Kidney (tissue), 14 donors: ENCODE results near the gene DACT2. TPM values are rescaled to one million over a fixed set of nuclear protein-coding genes. Genes with fewer than 3 reads are reported as not detected.

Source experiments
- DNase-seq, 5 donors: peaks; one replicate each; pipeline ENCODE4 v3.0.0-alpha.2; 2013 to 2020
- FAIRE-seq: peaks from 2 replicates; lab custom pipeline; 2012; peaks lifted over from hg19 to GRCh38; lab: Jason Lieb, UNC
- H3K27ac ChIP-seq, 2 donors: one replicate each; pipeline ENCODE4 v1.7.0; 2013; ENCODE audit warnings: low read depth in 2 of 2, low read length in 2 of 2, inconsistent platforms in 1 of 2
- H3K27me3 ChIP-seq: one replicate; pipeline ENCODE4 v1.7.1; 2013; ENCODE audit warnings: low read length, inconsistent platforms; ENCODE audit not compliant: control insufficient read depth, insufficient read depth
- H3K36me3 ChIP-seq, 3 donors: one replicate each; pipeline versions ENCODE4 v1.7.0 to v1.7.1; 2013; ENCODE audit warnings: low read length in 3 of 3, control low read depth in 1 of 3, inconsistent platforms in 1 of 3; ENCODE audit not compliant: insufficient read depth in 3 of 3, control insufficient read depth in 2 of 3
- H3K4me1 ChIP-seq, 3 donors: one replicate each; pipeline versions ENCODE4 v1.7.0 to v1.7.1; 2013; ENCODE audit warnings: low read length in 3 of 3, inconsistent platforms in 1 of 3, low read depth in 1 of 3; ENCODE audit not compliant: control insufficient read depth in 2 of 3, insufficient read depth in 2 of 3
- H3K4me3 ChIP-seq, 3 donors: one replicate each; pipeline versions ENCODE4 v1.7.0 to v1.8.1; 2013; ENCODE audit warnings: low read length in 3 of 3, control low read depth in 1 of 3, inconsistent platforms in 1 of 3
- H3K9ac ChIP-seq, 3 donors: one replicate each; pipeline versions ENCODE4 v1.7.0 to v1.7.1; 2013; ENCODE audit warnings: low read length in 3 of 3, control low read depth in 1 of 3, inconsistent platforms in 1 of 3
- H3K9me3 ChIP-seq, 3 donors: one replicate each; pipeline versions ENCODE4 v1.7.0 to v1.7.1; 2013; ENCODE audit warnings: low read length in 3 of 3, control low read depth in 1 of 3, inconsistent platforms in 1 of 3; ENCODE audit not compliant: control insufficient read depth in 2 of 3, insufficient read depth in 1 of 3
- CTCF ChIP-seq: IDR thresholded peaks from 3 replicates; pipeline ENCODE4 v1.5.1; 2012; ENCODE audit warnings: mild to moderate bottlenecking, moderate library complexity, borderline replicate concordance; ENCODE audit not compliant: insufficient read depth; ENCODE audit errors: extremely low read depth
- intact Hi-C: fragments of 100-400 bp; cut with DNase I; formaldehyde crosslinking; loops from one replicate; pipeline ENCODE4 v1.11.1; 2022
- polyA plus RNA-seq: library from polyadenylated mRNA; stranded (reverse); fragments of 350-450 nt; fragmentation: Illumina TruSeq; extraction: RNeasy Lipid Tissue Mini Kit (QIAGEN cat#74804); gene quantifications from one replicate; pipeline ENCODE4 v1.2.3, GENCODE V29; 2014; ENCODE audit warnings: low read depth, low replicate concordance; ENCODE audit not compliant: insufficient read depth
- total RNA-seq: library from RNA; stranded (reverse); fragmentation: NEBNext Ultra II Directional; extraction: Animal tissue kit (Norgen Biotek cat#: 25700); gene quantifications from one replicate; pipeline ENCODE4 v1.2.1, GENCODE V29; 2021
- donor health status: control.
- donor health status: control.
- donor health status: control.
- donor health status: control.
- donor health status: control.
- donor health status: DM: yes; HTN: yes; CAD: no.
- donor health status: Normal renal cell carcinoma (clear cell type).

Gene DACT2
- total and polyA plus RNA-seq, 2 donors from 2014 or later = 4.8 to 5.0 TPM

- intact Hi-C loops = no loop called here
Measured at GRCh38 chr6:168258795-168259194, 60.8 kb downstream of the DACT2 start.

GRCh38 chr6:168256940-168257339, 62.6 kb downstream of the DACT2 start:
- H3K27me3 ChIP-seq = no peaks in the 10 kb centered on the region
- no peak overlapping the region for H3K9ac ChIP-seq
- H3K27ac ChIP-seq = no peak overlapping the region
- intact Hi-C loops = no loop called here
- no peaks in the 10 kb centered on the region for H3K36me3 ChIP-seq
- FAIRE-seq (no peak), DNase-seq (no peak)
- TF ChIP-seq CTCF = no peak
- H3K9me3 ChIP-seq = no peaks in the 10 kb centered on the region
- H3K4me3 ChIP-seq = no peak overlapping the region
- H3K4me1 ChIP-seq = peaks cover 2 to 13% (median 6%) of the 10 kb centered on the region in 3 donors

More at GRCh38 chr6:168258795-168259194, 60.8 kb downstream of the DACT2 start:
- no peak for DNase-seq
- no peak for FAIRE-seq
- Histone ChIP-seq H3K27me3 (no peaks in the 10 kb centered on the region), H3K36me3 (no peaks in the 10 kb centered on the region), H3K27ac (no peak overlapping the region), H3K9me3 (no peaks in the 10 kb centered on the region), H3K4me3 (no peak overlapping the region), H3K9ac (no peak overlapping the region), H3K4me1 (peaks cover 2 to 14% (median 6%) of the 10 kb centered on the region in 3 donors)
- no peak for TF ChIP-seq CTCF

Other genes starting within 250 kb of the DACT2 start
- 1.1 TPM for gene FRMD1, start 240.6 kb downstream of the DACT2 start, total RNA-seq
- 7.5 TPM for gene FRMD1, start 240.6 kb downstream of the DACT2 start, polyA plus RNA-seq
- gene SMOC2, start 121.4 kb upstream of the DACT2 start, total RNA-seq = 13.1 TPM
- gene SMOC2, start 121.4 kb upstream of the DACT2 start, polyA plus RNA-seq = 6.5 TPM